ENCODE data around the gene TRIM7.

Gene TRIM7

GRCh38 chr5:181176254-181176952 lies 28.6 kb downstream of the TRIM7 start:
- no peak overlapping the region for H3K4me2 ChIP-seq (ENCODE audit: low read length)
- no peak overlapping the region for H3K27ac ChIP-seq (ENCODE audit: low read depth, low read length)
- no peak overlapping the region for H3K4me3 ChIP-seq (ENCODE audit: low read length)
- H3K79me2 ChIP-seq (ENCODE audit: control insufficient read depth, low read length) = no peaks in the 10 kb centered on the region
- TF ChIP-seq, protein P1, sequence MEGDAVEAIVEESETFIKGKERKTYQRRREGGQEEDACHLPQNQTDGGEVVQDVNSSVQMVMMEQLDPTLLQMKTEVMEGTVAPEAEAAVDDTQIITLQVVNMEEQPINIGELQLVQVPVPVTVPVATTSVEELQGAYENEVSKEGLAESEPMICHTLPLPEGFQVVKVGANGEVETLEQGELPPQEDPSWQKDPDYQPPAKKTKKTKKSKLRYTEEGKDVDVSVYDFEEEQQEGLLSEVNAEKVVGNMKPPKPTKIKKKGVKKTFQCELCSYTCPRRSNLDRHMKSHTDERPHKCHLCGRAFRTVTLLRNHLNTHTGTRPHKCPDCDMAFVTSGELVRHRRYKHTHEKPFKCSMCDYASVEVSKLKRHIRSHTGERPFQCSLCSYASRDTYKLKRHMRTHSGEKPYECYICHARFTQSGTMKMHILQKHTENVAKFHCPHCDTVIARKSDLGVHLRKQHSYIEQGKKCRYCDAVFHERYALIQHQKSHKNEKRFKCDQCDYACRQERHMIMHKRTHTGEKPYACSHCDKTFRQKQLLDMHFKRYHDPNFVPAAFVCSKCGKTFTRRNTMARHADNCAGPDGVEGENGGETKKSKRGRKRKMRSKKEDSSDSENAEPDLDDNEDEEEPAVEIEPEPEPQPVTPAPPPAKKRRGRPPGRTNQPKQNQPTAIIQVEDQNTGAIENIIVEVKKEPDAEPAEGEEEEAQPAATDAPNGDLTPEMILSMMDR (IDR thresholded peaks at IDR 0.05; ENCODE audit: low read depth, low read length, poor library complexity, severe bottlenecking) = no peak
- TF ChIP-seq EZH2phosphoT487 (IDR thresholded peaks at IDR 0.05; ENCODE audit: borderline replicate concordance, low read length) = no peak
- peaks cover 10% of the 10 kb centered on the region; the same call in 1 of the 2 replicates for H3F3A ChIP-seq (ENCODE audit: control insufficient read depth, insufficient read depth)
- peaks cover 7% of the 10 kb centered on the region; the same call in 1 of the 2 replicates for H3K27me3 ChIP-seq (ENCODE audit: control insufficient read depth, low read length)
- H4K20me1 ChIP-seq (ENCODE audit: control insufficient read depth, insufficient read depth, low read depth, low read length) = no peaks in the 10 kb centered on the region
- H3K9me3 ChIP-seq (ENCODE audit: control insufficient read depth, insufficient read depth, low read length) = no peaks in the 10 kb centered on the region
- H3K36me3 ChIP-seq (ENCODE audit: control insufficient read depth, low read length) = no peaks in the 10 kb centered on the region
- H3K9me2 ChIP-seq (replicated peaks; ENCODE audit: control insufficient read depth, low read length) = no peaks in the 10 kb centered on the region
- H3K4me1 ChIP-seq (ENCODE audit: control insufficient read depth, low read length) = peaks cover 20% of the 10 kb centered on the region

DNA sequence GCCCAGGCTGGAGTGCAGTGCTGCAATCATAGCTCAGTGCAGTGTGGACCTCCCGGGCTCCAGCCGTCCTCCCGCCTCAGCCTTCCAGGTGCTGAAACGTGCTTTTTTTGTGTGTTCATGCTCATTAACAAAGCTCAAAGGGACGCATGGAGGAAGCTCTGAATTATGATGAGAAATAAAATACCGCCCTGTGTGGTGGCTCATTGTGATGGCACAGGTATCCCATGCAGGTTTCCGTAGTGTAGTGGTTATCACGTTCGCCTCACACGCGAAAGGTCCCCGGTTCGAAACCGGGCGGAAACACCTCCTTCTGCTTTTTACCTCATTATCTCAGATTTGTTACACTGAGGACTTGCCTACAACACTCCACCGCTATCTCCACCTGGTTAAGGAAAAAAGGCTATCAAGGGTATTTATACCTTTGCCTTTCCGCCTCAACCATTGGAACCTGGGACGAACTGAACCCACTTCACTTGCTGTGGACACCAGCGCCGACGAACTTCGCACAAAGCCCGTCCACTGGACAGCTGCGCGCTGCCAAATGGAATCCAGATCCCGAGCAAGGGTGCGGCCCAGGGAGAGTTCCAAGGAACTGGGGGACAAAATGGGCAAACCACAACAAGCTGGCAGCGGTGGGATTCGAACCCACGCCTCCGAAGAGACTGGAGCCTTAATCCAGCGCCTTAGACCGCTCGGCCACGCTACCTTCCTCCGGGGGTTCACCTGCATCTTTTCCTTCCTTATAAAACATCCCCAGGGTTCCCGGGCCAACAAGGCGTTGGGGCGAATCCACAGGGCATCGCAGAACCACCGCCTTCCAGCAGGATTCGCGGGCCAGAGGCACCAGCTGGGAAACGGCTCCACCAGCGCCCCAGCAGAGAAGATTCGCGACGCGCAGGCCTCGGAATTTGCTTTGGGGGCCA lies 31.3 kb downstream of the TRIM7 start:
- peak overlapping the region; percentile 63 for H3K4me2 ChIP-seq (ENCODE audit: low read length)
- H3K4me1 ChIP-seq (ENCODE audit: control insufficient read depth, low read length) = peaks cover 45% of the 10 kb centered on the region
- TF ChIP-seq EZH2phosphoT487 (IDR thresholded peaks at IDR 0.05; ENCODE audit: borderline replicate concordance, low read length) = no peak
- TF ChIP-seq, protein P1 (IDR thresholded peaks at IDR 0.05; ENCODE audit: low read depth, low read length, poor library complexity, severe bottlenecking) = peak; percentile 49
- H4K20me1 ChIP-seq (ENCODE audit: control insufficient read depth, insufficient read depth, low read depth, low read length) = no peaks in the 10 kb centered on the region
- H3K9me3 ChIP-seq (ENCODE audit: control insufficient read depth, insufficient read depth, low read length) = no peaks in the 10 kb centered on the region
- H3K4me3 ChIP-seq (ENCODE audit: low read length) = peak overlapping the region; percentile 70
- no peaks in the 10 kb centered on the region for H3K9me2 ChIP-seq (replicated peaks; ENCODE audit: control insufficient read depth, low read length)
- H3K79me2 ChIP-seq (ENCODE audit: control insufficient read depth, low read length) = no peaks in the 10 kb centered on the region
- no peaks in the 10 kb centered on the region for H3K36me3 ChIP-seq (ENCODE audit: control insufficient read depth, low read length)
- H3K27ac ChIP-seq (ENCODE audit: low read depth, low read length) = peak overlapping the region; percentile 57
- peaks cover 16% of the 10 kb centered on the region for H3F3A ChIP-seq (ENCODE audit: control insufficient read depth, insufficient read depth)
- peaks cover 3% of the 10 kb centered on the region; the same call in 1 of the 2 replicates for H3K27me3 ChIP-seq (ENCODE audit: control insufficient read depth, low read length)

- peak overlapping the region; percentile 70 for H3K4me3 ChIP-seq (ENCODE audit: low read length)
- H3K4me2 ChIP-seq (ENCODE audit: low read length) = peak overlapping the region; percentile 63
- peak overlapping the region; percentile 57 for H3K27ac ChIP-seq (ENCODE audit: low read depth, low read length)
- H3K4me1 ChIP-seq (ENCODE audit: control insufficient read depth, low read length) = peaks cover 51% of the 10 kb centered on the region
- TF ChIP-seq, protein P1 (IDR thresholded peaks at IDR 0.05; ENCODE audit: low read depth, low read length, poor library complexity, severe bottlenecking) = peak; percentile 92
- TF ChIP-seq EZH2phosphoT487 (IDR thresholded peaks at IDR 0.05; ENCODE audit: borderline replicate concordance, low read length) = no peak
- peaks cover 3% of the 10 kb centered on the region; the same call in 1 of the 2 replicates for H3K27me3 ChIP-seq (ENCODE audit: control insufficient read depth, low read length)
- H3K9me2 ChIP-seq (replicated peaks; ENCODE audit: control insufficient read depth, low read length) = no peaks in the 10 kb centered on the region
- no peaks in the 10 kb centered on the region for H3K9me3 ChIP-seq (ENCODE audit: control insufficient read depth, insufficient read depth, low read length)
- H4K20me1 ChIP-seq (ENCODE audit: control insufficient read depth, insufficient read depth, low read depth, low read length) = no peaks in the 10 kb centered on the region
- H3K79me2 ChIP-seq (ENCODE audit: control insufficient read depth, low read length) = no peaks in the 10 kb centered on the region
- no peaks in the 10 kb centered on the region for H3K36me3 ChIP-seq (ENCODE audit: control insufficient read depth, low read length)
- H3F3A ChIP-seq (ENCODE audit: control insufficient read depth, insufficient read depth) = peaks cover 16% of the 10 kb centered on the region
Measured at GRCh38 chr5:181173027-181173419, 32.0 kb downstream of the TRIM7 start.
